Renal cortical epithelial cell (primary cell): ENCODE data around the gene SENP1. TPM values are rescaled to one million over a fixed set of nuclear protein-coding genes. Genes with fewer than 3 reads are reported as not detected.
"Not testable (repeated sequence)": the region's sequence is repeated elsewhere in the genome, so short reads cannot be mapped to it uniquely, and the experiment has no call there.

Experiments
- DNase-seq: peaks from one replicate; pipeline ENCODE4 v3.0.0-alpha.2; 2011; ENCODE audit warnings: low read depth
- total RNA-seq: library from RNA; depleted of rRNA; stranded (reverse); fragments of >200 nt; gene quantifications from 2 replicates; pipeline ENCODE4 v1.2.3, GENCODE V29; 2014

SENP1 gene
- total RNA-seq, 1 donor from 2014 or later = 13.0 TPM

GRCh38 chr12:48111312-48111693, 5.4 kb upstream of the SENP1 start:
- DNase-seq = not testable (repeated sequence)

DNA sequence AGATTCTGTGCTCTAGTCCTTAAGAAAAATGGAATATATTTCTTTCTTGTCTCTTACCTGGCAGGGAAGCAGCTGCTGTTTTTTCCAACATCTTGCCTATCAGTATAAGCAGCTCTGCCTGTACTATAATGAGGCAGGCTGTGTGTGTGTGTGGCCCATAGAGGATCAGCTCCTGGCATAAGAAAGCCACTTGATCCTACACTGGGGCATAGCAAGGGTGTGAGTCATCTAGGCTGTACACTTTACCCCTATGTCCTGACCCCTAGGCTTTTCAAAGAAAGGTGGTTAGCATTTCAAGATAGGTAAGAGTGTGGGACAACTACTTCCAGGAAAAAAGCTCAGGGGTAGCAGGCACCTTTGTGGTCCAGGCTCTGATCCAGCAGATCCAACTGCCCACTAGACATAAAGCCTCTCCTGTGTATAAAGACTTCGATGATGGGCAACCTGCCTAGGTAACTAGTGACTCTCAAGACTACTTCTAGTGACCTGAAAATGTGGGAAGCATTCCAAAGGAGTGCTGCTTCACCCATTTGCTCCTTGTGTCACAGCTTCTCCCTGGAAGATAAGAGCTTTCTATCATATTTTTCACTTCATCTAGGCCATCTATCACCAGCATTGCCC, 4.9 kb upstream of the SENP1 start:
- peak; percentile 39 for DNase-seq

DNA sequence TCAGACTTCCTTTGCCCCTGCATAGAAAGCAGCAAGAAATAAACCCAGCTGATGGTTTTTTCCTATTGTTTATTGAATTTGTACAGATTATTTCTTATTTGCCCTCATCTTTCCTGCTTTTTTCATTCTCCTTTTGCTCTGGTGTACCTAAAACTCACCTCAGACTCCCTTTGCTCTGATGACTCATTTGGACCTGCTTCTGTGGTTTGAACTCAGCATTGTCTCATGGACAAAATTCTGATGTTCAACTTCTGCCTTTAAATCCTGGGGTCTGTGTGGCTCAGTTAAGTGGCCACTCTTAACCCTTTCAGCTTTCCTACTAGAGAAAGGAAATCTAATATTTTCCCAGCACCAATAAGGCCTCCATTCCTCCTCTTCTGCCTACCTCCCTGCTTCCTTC, 3.5 kb upstream of the SENP1 start:
- DNase-seq = peak; percentile 54

DNA sequence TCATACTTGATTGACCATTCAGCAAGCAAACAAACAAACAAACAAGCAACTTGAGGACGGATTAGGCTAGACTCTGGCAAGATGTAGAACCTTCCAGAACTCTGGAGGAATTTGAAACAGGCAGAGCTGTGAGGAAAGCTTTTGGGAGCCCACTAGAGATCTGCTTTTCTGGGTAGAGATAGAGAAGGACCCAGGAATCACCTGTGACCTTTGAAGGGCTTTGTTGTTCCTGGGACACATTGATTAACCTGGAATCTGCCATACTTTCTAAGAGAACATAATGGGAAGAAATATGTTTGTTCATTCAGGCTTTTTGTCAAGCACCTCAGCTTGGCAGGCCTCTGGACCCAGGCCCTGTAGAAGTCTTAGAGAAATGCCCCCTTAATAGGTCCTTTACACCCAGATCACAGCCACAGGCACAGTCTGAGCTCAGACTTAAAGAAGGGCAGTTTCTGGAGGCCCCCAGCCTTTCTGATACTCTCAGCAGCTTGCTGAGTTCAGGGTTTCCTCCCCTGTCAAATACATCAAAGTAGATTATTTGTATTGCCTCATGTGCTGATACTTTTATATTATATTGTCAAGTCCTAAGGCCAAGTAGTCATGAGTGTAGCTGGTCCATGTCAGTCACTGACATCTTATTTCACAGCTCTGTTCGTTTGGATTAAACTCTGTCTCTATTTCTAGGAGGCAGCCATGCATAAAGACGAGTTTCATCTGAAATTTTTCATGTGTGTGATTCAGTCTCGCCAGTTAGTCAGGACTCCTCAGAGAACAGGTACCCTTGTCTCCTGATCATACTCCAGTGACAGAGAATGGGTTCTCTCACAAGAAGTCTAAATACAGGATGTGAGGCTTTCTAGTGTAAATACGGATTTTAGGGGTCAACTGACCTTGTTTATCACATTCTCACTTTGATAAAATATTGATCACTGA, 1.1 kb upstream of the SENP1 start:
- no peak for DNase-seq

- DNase-seq = peak; percentile 15
These were observed 485 bp downstream of the SENP1 start for GRCh38 chr12:48105321-48105866.

- DNase-seq = no peak
These were observed 1.3 kb downstream of the SENP1 start for GRCh38 chr12:48104531-48104930.

GRCh38 chr12:48092611-48093010, 13.3 kb downstream of the SENP1 start:
- DNase-seq = no peak

DNA sequence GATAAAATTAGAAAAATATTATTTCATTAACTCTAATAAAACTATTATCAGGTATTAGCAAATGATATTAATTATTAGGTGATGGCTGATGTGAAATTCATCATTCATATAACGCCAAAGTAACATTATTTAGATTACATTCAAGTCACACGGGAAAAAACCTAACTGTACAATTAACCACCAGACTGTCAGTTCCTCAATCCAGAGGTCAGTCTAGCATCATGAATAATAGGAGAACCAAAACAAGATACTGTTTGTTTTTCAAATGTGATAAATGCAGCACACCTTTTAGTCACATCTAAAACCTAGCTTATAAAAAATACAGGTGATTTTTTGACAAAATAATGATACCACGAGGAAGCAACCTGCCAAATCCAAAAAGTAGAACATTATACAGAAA, 19.6 kb downstream of the SENP1 start:
- no peak for DNase-seq

GRCh38 chr12:48084841-48085460, 20.9 kb downstream of the SENP1 start:
- no peak for DNase-seq

DNA sequence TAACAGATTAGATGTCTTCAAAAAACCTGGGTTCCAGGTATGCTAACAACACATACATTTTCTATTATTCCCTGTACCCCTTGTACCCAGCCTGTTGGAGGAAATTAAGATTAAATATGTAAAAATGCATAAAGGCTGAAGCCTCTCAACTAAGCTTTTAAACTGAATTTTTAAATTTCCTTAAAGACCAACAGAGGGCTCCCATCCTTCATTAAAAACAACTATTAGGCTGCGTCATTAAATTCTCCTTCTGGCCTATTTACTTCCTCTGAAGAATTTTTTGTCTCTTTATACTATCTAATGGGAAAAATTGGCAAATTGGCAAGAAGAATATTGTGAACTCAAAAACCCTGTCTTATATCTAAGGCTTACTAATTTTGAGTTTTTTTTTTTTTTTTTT, 21.8 kb downstream of the SENP1 start:
- peak; percentile 28 for DNase-seq

GRCh38 chr12:48080821-48081220, 25.1 kb downstream of the SENP1 start:
- DNase-seq = no peak

- DNase-seq = no peak
These were observed 25.6 kb downstream of the SENP1 start for GRCh38 chr12:48080285-48080684.

DNA sequence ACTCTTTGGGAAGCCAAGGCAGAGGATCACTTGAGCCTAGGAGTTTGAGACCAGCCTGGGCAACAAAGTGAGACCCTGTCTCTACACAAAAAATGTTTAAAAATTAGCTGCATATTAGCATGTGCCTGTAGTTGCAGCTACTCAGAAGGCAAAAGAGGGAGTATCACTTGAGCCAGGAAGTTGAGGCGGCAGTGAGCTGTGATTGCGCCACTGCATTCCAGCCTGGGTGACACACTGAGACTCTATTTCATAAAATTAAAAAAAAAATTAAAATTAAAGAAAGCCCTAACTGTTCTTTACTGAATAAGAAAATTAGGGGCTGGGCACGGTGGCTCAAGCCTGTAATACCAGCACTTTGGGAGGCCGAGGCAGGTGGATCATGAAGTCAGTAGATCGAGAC, 27.0 kb downstream of the SENP1 start:
- peak; percentile 4 for DNase-seq

- no peak for DNase-seq
These were observed 28.8 kb downstream of the SENP1 start for GRCh38 chr12:48077111-48077510.

- no peak for DNase-seq
These were observed 30.0 kb downstream of the SENP1 start for GRCh38 chr12:48075832-48076231.

- no peak for DNase-seq
These were observed 31.6 kb downstream of the SENP1 start for GRCh38 chr12:48074266-48074665.

DNA sequence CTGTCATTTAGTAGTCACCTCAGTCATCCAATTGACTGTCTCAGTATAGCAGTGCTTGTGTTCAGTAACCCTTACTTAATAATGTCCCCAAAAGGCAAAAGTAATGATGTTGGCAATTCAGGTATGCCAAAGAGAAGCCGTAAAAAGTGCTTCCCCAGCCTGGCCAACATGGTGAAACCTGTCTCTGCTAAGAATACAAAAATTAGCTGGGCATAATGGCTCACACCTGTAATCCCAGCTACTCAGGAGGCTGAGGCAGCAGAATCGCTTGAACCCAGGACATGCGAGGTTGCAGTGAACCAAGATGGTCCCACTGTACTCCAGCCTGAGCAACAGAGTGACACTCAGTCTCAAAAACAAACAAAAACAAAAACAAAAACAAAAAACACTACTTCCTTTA, 33.6 kb downstream of the SENP1 start:
- DNase-seq = no peak

DNA sequence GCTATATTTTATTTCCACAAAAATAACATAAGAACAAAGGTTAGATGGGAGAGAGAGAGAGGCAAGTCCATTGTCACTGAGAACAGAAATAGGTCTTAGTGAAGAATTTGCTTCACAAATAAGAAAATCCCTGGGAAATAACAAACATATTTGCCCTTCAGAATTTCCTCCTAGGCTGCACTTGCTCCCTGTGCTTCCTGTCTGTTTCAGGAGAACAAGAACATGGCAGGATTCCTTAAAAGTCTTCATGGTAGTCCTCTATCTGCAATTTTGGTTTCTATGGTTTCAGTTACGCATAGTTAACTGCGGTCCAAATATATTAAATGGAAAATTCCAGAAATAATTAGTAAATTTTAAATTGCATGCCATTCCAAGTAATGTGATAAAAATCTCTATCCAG, 34.1 kb downstream of the SENP1 start:
- DNase-seq = no peak

GRCh38 chr12:48070731-48071130, 35.1 kb downstream of the SENP1 start:
- DNase-seq = no peak

GRCh38 chr12:48070033-48070432, 35.8 kb downstream of the SENP1 start:
- DNase-seq = no peak

DNA sequence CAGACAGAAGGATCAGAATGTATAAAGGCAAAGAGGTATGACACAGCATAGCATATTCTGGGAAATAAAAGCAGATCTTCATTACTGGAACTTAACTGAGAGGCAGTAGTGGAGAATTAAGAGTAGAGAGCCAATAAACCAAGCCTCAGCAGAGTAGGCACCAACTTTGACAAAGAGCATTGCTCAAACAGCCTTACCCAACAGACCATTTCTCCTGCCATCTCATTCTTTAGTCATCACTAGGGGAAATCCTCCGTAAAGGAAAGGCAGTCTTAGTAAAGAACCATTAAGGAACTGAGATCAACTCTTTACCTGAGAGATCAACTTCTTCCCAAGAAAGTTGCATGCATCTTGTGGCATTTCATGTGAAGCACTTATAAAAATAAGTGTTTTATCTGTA, 36.6 kb downstream of the SENP1 start:
- peak; percentile 53 for DNase-seq

DNA sequence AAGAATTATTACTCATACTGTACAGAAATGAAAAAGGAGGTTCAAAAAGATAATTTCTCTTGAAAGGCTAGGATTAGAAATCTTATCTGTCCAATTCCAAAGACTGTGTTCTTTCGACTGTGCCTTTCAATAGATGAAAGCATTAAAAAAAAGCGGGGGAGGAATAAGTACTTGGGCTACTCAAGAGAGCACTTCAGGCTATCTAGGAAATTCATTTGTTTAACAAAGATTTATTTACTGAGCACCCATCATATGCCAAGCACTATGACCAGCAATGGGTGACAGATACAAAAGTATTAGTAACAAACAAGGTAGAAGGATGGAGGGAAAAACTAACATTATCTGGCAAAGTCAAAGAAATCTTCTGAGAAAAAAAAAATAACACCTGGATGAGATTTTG, 37.4 kb downstream of the SENP1 start:
- DNase-seq = no peak
